Measurements from ENCODE around the gene SYNRG.

Gene SYNRG

DNA sequence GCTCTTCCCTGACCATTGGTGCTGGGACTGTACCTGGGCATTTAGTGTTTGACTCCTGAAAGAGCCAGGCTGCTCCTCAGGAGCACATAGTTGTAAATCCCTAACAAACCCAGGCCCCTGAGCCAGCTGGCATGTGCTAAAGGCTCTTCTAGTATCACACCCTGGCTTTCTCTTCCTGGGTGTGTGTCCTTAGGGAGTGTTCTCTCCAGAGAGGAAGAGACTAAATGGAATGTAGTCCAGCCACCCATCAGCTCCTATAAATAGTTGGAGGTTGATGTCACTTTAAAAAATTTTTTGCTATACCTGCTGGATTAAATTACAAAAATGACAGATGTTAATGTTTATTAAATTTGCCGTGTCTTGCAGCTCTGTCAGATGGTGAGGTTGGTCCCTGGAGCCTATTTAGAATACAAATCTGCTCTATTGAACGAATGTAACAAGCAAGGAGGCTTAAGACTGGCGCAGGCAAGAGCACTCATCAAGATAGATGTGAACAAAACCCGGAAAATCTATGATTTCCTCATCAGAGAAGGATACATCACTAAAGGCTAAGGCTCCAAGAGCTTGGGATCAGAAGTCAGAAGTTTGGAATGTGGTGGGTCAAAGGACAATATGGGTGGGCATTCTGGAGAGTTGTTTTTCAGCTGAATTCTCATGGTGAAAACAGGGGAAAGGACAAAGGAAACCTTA, 132.6 kb downstream of the SYNRG start:
- peak in 1 of 4 experiments; percentile 9 for DNase-seq

DNA sequence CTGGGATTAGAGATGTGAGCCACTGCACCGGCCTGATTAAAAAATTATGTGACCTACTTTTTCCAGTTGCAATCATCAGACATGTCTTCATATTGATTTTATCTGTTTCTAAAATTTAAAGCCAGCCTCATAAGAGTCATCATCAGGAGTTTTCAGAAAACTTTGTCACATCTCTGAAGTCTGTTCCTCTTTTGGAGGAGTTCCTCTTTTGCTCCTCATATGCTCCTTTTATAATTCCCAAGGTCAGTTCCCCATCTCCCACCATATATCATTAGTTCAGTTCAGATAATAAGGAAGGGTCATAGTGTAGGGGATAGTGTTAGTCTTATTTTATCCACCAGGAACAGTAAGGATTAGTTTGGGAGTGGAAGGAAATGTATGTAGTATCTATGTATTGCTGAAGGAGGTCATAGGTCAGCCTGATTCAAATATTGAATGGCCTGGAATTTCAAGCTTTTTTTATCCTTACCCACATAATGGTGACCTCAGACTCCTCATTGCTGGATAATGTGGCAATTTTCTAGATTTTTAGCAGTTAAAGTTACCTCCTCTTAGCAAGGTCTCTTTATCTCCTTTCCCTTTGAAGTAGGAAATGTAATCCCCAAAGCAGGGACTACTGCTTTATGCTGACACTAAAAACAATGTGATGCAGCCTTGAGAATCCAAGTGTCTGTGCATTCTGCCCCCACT, 133.3 kb downstream of the SYNRG start:
- DNase-seq = peak; percentile 47 to 91 (median 68)

DNA sequence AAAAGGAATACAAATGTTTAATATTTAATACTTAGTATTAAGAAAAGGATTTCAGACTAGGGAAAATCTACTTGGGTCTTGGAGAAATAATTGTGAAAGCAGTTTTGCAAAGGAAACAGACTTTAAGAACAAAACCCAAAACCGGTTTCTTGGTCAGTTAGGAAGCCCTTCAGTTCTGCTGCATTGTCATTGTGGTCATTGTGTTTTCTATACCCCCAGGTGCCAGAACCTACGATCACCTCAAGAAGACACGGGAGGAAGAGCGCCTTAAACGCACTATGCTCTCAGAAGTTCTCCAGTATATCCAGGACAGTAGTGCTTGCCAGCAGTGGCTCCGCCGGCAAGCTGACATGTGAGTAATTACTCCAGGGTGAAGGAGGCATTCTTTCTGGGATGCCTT, 139.0 kb downstream of the SYNRG start:
- no peak for DNase-seq

DNA sequence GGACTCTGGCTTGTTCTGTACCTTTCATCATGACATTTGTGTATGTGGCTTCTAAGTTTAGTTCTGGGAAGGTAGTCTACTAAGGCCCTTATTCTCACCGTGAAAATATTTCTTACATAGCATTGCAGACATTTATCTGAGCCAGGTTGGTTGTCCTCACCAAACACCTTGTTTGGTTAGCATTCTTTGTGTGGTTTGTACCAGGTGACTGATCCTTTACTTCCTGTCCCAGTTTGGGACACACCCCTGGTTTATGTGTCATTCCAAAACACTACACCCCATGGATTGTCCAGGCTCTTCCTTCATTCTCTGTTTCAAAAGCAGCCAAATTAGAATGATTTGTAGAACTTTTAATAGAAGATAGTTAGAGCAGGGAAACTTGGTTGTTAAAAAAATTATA, 142.7 kb downstream of the SYNRG start:
- no peak for DNase-seq

DNA sequence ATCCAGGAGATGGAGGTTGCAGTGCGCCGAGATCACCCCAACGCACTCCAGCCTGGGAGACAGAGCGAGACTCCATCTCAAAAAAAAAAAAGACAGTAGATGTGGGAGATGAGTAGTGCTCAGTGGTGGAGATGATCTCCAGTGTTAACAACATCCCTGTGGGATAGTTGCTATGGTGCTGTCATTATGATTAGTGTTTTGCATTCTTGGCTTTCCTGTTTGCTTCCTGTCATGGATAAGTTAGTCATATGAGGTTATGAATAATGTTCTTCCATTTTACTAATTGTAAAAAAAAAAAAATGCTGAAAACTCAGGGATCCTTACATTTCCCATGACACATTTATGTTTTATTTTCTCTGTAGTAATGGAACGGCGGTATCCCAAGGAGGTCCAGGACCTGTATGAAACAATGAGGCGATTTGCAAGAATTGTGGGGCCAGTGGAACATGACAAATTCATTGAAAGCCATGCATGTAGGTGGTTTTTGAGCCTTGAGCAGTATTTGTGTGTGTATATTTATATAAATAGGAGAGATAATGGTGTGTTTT, 144.1 kb downstream of the SYNRG start:
- peak in 1 of 4 experiments; percentile 43 for DNase-seq

All from suppressor macrophage (primary cell).